Measurements from ENCODE around the gene RAD51B.

GRCh38 chr14:68755016-68755353, 935.4 kb downstream of the RAD51B start:
- TF ChIP-seq EZH2 (IDR thresholded peaks at IDR 0.05) (no peak), POLR2AphosphoS5 (IDR thresholded peaks at IDR 0.05; ENCODE audit: borderline replicate concordance, low read depth, low read length) (no peak), FOXP2 (optimal IDR thresholded peaks at IDR 0.05; ENCODE audit: control extremely low read depth, extremely low read length, insufficient read depth) (no peak)
